ENCODE measurements around the gene WDR6. TPM values are rescaled to one million over a fixed set of nuclear protein-coding genes. Genes with fewer than 3 reads are reported as not detected.

The WDR6 gene
- total RNA-seq, 4 donors from 2014 or later: 77.2 to 101 (median 89.0) TPM

DNA sequence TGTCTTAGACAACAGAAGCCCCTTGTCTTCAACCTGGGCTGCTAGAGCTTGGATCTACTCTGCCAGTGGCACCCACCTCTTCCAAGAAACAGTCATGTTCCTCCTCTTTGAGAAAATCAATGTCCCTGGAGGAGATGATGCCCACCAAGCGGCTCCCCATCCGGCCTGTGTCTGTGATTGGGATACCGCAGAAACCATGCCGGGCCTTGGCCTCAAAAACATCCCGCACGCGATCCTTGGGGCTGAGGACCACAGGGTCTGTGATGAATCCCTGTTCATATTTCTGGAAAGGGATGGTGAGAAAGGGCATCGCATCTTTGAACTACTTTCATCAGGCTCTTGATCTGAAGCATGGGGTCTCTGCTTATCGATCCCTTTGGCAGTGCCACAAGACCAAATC lies 20.4 kb downstream of the WDR6 start:
- H3K27me3 ChIP-seq: no peaks in the 10 kb centered on the region
- no peak for DNase-seq (ENCODE audit: extremely low spot score)
- H3K36me3 ChIP-seq: peaks cover 30 to 82% (median 73%) of the 10 kb centered on the region in 4 donors
- H3K4me1 ChIP-seq: peaks cover 29 to 54% (median 45%) of the 10 kb centered on the region in 4 donors
- H3K27ac ChIP-seq (replicated peaks in 1 of 4): peak overlapping the region; percentile 93 to 98 (median 94)
- TF ChIP-seq, protein P1, sequence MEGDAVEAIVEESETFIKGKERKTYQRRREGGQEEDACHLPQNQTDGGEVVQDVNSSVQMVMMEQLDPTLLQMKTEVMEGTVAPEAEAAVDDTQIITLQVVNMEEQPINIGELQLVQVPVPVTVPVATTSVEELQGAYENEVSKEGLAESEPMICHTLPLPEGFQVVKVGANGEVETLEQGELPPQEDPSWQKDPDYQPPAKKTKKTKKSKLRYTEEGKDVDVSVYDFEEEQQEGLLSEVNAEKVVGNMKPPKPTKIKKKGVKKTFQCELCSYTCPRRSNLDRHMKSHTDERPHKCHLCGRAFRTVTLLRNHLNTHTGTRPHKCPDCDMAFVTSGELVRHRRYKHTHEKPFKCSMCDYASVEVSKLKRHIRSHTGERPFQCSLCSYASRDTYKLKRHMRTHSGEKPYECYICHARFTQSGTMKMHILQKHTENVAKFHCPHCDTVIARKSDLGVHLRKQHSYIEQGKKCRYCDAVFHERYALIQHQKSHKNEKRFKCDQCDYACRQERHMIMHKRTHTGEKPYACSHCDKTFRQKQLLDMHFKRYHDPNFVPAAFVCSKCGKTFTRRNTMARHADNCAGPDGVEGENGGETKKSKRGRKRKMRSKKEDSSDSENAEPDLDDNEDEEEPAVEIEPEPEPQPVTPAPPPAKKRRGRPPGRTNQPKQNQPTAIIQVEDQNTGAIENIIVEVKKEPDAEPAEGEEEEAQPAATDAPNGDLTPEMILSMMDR (IDR thresholded peaks at IDR 0.05): no peak
- TF ChIP-seq POLR2A (IDR thresholded peaks at IDR 0.05; ENCODE audit: low read depth) (no peak), POLR2AphosphoS5 (IDR thresholded peaks at IDR 0.05) (no peak), EP300 (IDR thresholded peaks at IDR 0.05) (no peak)
- H3K9me3 ChIP-seq: no peaks in the 10 kb centered on the region
- 97% methylated on average over 9 of the region's 9 CpGs for WGBS
- H3K4me3 ChIP-seq: no peak overlapping the region
- intact Hi-C loops (cut with DNase I): no loop called here

DNA sequence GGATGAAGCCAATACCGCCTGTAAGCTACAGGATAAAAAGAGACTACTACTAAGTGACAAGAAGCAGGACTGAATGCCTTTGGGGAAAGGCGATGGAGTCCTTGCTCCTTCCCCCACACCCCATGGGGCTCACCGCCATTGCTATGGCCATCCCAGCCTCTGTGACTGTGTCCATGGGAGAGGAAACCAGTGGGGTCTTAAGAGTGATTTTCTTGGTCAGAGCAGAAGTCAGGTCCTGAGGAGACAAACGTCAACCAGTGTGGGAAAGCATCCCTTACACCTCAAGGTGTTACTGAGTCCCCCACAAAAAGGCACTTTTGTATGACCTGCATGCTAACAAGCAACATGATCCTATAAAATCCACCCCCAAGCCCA lies 21.1 kb downstream of the WDR6 start:
- no peaks in the 10 kb centered on the region for H3K27me3 ChIP-seq
- 82% methylated on average over 4 of the region's 4 CpGs for WGBS
- intact Hi-C loops (cut with DNase I): no loop called here
- H3K4me1 ChIP-seq: peaks cover 23 to 52% (median 39%) of the 10 kb centered on the region in 4 donors
- no peak for TF ChIP-seq POLR2A (IDR thresholded peaks at IDR 0.05; ENCODE audit: low read depth)
- TF ChIP-seq, protein P1 (IDR thresholded peaks at IDR 0.05): no peak
- DNase-seq (ENCODE audit: extremely low spot score): no peak
- peaks cover 30 to 85% (median 75%) of the 10 kb centered on the region in 4 donors for H3K36me3 ChIP-seq
- peak overlapping the region; percentile 61 to 84 (median 70) for H3K4me3 ChIP-seq
- no peaks in the 10 kb centered on the region for H3K9me3 ChIP-seq
- H3K27ac ChIP-seq (replicated peaks in 1 of 4): peak overlapping the region; percentile 93 to 98 (median 94)

DNA sequence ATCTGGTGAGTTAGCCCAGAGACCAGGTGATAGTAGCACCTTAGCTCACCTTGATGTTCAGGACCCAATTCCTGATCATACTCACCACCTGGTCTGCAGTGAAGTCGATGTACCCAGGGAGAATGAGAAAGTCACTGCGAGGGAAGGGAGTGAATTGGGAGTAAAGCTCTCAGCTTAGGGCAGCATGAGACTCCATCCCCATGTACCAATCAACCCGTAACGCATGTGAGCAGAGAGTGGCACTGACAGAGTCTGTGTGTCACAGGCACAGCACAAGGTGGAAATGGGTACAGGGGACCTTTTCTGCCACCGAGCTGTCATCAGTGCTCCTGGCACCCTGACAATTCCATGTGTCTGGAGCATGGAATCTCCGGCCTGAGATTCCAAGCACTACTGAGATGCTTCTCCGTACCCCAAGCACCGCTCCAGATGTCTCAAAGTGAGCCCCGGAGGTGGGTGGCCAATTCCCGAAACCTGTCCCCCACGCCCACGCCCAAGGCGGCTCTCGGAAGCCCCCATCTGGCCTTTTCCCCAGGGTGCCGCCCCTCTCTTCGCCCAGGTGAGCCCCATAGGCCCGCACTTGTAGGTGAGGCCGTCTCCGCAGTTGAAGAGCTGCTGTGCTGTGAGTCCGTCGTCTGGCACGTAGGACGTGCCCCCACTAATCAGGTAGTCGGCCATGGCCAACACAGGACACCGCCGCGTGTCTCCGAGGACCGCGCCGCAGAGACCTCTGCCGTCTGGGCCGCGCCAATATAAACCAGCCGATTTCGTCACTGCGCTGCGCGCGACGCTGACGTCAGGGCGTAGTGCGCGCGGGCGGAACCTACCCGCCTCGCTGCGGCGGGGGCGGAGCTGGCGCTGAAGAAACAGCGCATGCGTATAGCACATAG lies 21.7 kb downstream of the WDR6 start, which contains the start of gene IMPDH2:
TSS of gene IMPDH2 (minus strand) at position 726 of the 890 bp plus-strand sequence. CDS start at position 678, 48 bp downstream.
- TF ChIP-seq POLR2A (IDR thresholded peaks at IDR 0.05; ENCODE audit: low read depth): peak; percentile 95
- TF ChIP-seq, protein P1 (IDR thresholded peaks at IDR 0.05): peak in 1 of 3 experiments; percentile 38
- TF ChIP-seq EP300 (IDR thresholded peaks at IDR 0.05): no peak
- TF ChIP-seq POLR2AphosphoS5 (IDR thresholded peaks at IDR 0.05): peak; percentile 99 to 100
- WGBS: 6% methylated on average over 12 of the region's 55 CpGs
- peak; percentile 98 for DNase-seq (ENCODE audit: extremely low spot score)
- peaks cover 19 to 45% (median 35%) of the 10 kb centered on the region in 4 donors for H3K4me1 ChIP-seq
- peak within 1 kb of the TSS; percentile 61 to 84 (median 70) for H3K4me3 ChIP-seq
- no peaks in the 10 kb centered on the region for H3K27me3 ChIP-seq
- peaks cover 30 to 82% (median 75%) of the 10 kb centered on the region in 4 donors for H3K36me3 ChIP-seq
- H3K9me3 ChIP-seq: no peaks in the 10 kb centered on the region
- peak within 1 kb of the TSS; percentile 93 to 98 (median 94) for H3K27ac ChIP-seq (replicated peaks in 1 of 4)
- intact Hi-C loops (cut with DNase I): no loop called here

DNA sequence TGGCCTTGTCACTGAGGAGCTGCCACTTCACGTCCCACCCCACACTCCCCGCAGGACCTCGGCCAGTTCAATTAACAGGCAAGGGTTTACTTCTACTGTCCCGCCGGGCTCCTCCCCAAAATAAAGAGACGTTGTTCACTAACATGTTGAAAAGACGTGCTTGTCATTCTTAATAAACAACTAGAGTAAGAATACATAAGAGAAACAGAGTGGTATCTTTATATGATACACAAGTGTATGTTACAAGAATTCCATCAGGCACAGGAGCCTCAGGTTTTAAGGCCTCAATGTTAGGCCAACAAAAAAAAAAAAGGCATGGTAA lies 22.3 kb downstream of the WDR6 start:
- Histone ChIP-seq H3K4me1 (peaks cover 18 to 43% (median 32%) of the 10 kb centered on the region in 4 donors), H3K27me3 (no peaks in the 10 kb centered on the region), H3K4me3 (peak overlapping the region; percentile 61 to 84 (median 70)), H3K36me3 (peaks cover 28 to 81% (median 72%) of the 10 kb centered on the region in 4 donors), H3K27ac (replicated peaks in 1 of 4) (peak overlapping the region; percentile 93 to 98 (median 94)), H3K9me3 (no peaks in the 10 kb centered on the region)
- no peak for DNase-seq (ENCODE audit: extremely low spot score)
- TF ChIP-seq POLR2AphosphoS5 (IDR thresholded peaks at IDR 0.05): no peak
- TF ChIP-seq, protein P1 (IDR thresholded peaks at IDR 0.05): no peak
- TF ChIP-seq POLR2A (IDR thresholded peaks at IDR 0.05; ENCODE audit: low read depth): no peak
- no peak for TF ChIP-seq EP300 (IDR thresholded peaks at IDR 0.05)
- WGBS: 3% methylated on average over 7 of the region's 7 CpGs
- intact Hi-C loops (cut with DNase I): no loop called here
